ENCODE measurements around the gene ARHGAP28. TPM values are rescaled to one million over a fixed set of nuclear protein-coding genes. Genes with fewer than 3 reads are reported as not detected.

Gene ARHGAP28
- total RNA-seq, 4 donors from 2014 or later = 1.1 to 26.3 (median 2.6) TPM

DNA sequence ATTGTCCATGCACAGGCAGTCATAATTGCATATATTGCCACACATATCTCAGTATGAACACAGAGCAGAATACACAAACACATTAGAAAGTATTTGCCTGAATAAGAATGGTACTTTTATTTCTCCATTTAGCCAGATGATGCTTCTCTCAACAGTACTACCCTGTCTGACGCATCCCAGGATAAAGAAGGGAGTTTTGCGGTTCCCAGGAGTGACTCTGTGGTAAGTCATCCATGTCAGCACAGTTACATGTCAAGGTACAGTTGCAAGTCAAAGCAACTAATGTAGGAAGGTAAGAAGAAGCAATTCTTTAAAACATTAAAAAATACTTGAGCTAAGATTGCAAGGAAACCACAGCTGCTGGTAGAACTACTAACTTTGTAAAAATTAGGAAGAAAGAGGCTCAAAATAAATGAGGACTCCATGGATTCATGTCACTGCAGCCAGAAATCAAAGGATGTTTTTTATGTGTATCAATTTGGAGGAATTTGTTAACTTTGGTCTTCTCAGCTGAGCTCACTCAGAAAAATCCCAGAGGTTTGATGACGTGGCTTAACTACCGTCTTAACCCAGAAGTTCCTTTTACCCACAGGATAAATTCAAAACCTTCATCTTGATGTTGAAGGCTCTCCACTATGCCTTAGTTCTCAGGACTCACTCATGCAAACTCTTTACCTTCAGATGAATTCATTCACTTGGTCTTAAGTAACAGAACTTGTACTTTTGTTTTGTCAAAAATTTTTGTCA is 130.3 kb downstream of the ARHGAP28 start:
- H3K27ac ChIP-seq = no peak overlapping the region
- no peak for TF ChIP-seq POLR2AphosphoS5 (IDR thresholded peaks at IDR 0.05)
- no peak for TF ChIP-seq POLR2A (IDR thresholded peaks at IDR 0.05)
- TF ChIP-seq, protein P1, sequence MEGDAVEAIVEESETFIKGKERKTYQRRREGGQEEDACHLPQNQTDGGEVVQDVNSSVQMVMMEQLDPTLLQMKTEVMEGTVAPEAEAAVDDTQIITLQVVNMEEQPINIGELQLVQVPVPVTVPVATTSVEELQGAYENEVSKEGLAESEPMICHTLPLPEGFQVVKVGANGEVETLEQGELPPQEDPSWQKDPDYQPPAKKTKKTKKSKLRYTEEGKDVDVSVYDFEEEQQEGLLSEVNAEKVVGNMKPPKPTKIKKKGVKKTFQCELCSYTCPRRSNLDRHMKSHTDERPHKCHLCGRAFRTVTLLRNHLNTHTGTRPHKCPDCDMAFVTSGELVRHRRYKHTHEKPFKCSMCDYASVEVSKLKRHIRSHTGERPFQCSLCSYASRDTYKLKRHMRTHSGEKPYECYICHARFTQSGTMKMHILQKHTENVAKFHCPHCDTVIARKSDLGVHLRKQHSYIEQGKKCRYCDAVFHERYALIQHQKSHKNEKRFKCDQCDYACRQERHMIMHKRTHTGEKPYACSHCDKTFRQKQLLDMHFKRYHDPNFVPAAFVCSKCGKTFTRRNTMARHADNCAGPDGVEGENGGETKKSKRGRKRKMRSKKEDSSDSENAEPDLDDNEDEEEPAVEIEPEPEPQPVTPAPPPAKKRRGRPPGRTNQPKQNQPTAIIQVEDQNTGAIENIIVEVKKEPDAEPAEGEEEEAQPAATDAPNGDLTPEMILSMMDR (IDR thresholded peaks at IDR 0.05) = no peak
- TF ChIP-seq EP300 (IDR thresholded peaks at IDR 0.05; ENCODE audit: low read depth) = no peak
- H3K27me3 ChIP-seq = no peaks in the 10 kb centered on the region
- no peak for DNase-seq
- H3K36me3 ChIP-seq = no peaks in the 10 kb centered on the region
- H3K9me3 ChIP-seq = no peaks in the 10 kb centered on the region
- in situ Hi-C loops (cut with MboI; ENCODE audit: low pct_ligation_motif_present in 1 of 4, low pct_unique_long_range_greater_than_20kb in 1 of 4, low sequenced_read_pairs in 3 of 4) (no loop called here), intact Hi-C loops (cut with DNase I; ENCODE audit: low total_unique reads) (no loop called here)
- H3K4me1 ChIP-seq = no peaks in the 10 kb centered on the region
- WGBS, 2 donors (ENCODE audit: low coverage in 1 of 2) = 80 to 81% methylated on average over 4 of the region's 4 CpGs
- no peak overlapping the region for H3K4me3 ChIP-seq

DNA sequence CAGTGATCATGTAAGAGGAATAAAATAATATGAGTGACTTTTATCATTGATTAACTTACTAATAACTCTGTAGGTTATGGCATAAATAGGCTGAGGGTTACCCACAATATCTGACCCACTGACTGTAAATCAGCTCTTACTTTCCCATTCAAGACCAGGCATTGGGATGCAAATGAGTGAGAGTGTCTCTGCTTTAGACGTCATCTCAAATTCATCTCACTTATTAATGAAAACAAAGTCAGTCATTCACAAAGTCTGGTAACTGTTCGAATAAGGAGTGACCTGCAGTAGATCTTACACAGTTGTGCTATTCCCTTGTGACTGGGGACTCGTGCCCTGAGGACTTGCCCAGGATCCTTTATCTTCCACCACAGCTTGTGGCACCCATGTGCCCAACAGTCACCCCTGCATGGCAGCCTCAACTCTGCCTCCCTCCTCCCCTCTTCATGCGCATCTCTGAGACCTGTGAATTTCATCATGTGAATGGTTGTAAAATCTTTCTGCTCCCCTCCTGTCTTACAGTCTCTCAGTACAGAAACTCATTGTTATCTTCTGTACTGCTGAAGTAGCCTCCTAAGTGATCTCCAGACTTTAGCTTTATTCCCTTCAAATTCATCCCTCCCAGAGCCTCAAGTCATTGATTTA is 131.4 kb downstream of the ARHGAP28 start:
- no peaks in the 10 kb centered on the region for H3K36me3 ChIP-seq
- WGBS, 2 donors (ENCODE audit: low coverage in 1 of 2) = 50 to 75% methylated on average over 1 to 4 of the region's 4 CpGs
- H3K4me1 ChIP-seq = no peaks in the 10 kb centered on the region
- intact Hi-C loops (cut with DNase I; ENCODE audit: low total_unique reads) = no loop called here
- in situ Hi-C loops (cut with MboI; ENCODE audit: low pct_ligation_motif_present in 1 of 4, low pct_unique_long_range_greater_than_20kb in 1 of 4, low sequenced_read_pairs in 3 of 4) = no loop called here
- no peak for DNase-seq
- TF ChIP-seq, protein P1 (IDR thresholded peaks at IDR 0.05) = no peak
- TF ChIP-seq POLR2AphosphoS5 (IDR thresholded peaks at IDR 0.05) = no peak
- no peak for TF ChIP-seq EP300 (IDR thresholded peaks at IDR 0.05; ENCODE audit: low read depth)
- no peak for TF ChIP-seq POLR2A (IDR thresholded peaks at IDR 0.05)
- no peaks in the 10 kb centered on the region for H3K9me3 ChIP-seq
- no peak overlapping the region for H3K27ac ChIP-seq
- H3K27me3 ChIP-seq = no peaks in the 10 kb centered on the region
- no peak overlapping the region for H3K4me3 ChIP-seq

DNA sequence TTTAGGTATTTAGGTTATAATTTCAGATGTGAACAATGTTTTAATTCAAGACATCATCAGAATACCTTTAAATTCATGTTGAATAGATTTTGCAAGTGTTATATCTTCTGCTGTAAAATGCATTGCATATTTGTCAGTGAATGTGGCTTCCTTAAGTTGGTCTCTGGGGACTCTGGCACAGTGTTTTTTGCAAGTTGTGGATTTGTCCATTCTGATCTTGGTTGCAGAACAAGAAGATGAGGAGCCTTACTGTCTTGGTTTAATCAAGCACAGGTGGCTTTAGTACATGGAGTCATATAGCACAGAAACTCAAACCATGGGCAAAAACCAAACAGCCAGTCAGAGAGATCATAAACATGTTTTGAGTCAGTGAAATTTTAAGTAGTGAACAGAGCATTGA is 135.7 kb downstream of the ARHGAP28 start:
- no peaks in the 10 kb centered on the region for H3K4me1 ChIP-seq
- H3K9me3 ChIP-seq = no peaks in the 10 kb centered on the region
- H3K36me3 ChIP-seq = no peaks in the 10 kb centered on the region
- intact Hi-C loops (cut with DNase I; ENCODE audit: low total_unique reads) (no loop called here), in situ Hi-C loops (cut with MboI; ENCODE audit: low pct_ligation_motif_present in 1 of 4, low pct_unique_long_range_greater_than_20kb in 1 of 4, low sequenced_read_pairs in 3 of 4) (no loop called here)
- no peaks in the 10 kb centered on the region for H3K27me3 ChIP-seq
- no peak for DNase-seq
- H3K27ac ChIP-seq = no peak overlapping the region
- TF ChIP-seq, protein P1 (IDR thresholded peaks at IDR 0.05) = no peak
- TF ChIP-seq EP300 (IDR thresholded peaks at IDR 0.05; ENCODE audit: low read depth) (no peak), POLR2A (IDR thresholded peaks at IDR 0.05) (no peak), POLR2AphosphoS5 (IDR thresholded peaks at IDR 0.05) (no peak)
- H3K4me3 ChIP-seq = no peak overlapping the region

DNA sequence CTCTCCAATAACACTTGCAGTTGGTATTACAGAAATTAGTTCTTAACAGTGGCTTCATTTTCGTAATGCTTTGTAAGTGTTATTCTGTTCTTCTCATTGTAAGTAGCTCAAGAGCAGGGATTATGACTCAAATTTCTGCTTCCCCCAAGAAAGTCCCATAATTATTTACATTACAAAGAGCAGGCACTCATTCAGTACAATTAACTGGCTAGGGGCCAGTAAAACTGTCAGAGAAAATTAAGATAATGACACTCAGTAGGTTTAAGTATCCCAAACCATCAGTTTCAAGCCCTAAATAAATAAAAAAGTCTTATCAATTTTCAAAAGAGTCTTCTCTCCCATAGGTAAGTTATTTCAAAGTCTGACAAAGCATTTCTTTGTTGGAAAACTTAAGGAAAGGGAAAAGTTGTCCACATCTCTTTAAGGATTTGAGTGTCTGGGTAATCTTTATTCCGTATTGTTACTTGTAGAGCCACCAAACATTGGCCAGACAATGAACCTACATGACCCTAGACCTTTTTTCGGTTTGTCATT is 137.1 kb downstream of the ARHGAP28 start:
- intact Hi-C loops (cut with DNase I; ENCODE audit: low total_unique reads) (no loop called here), in situ Hi-C loops (cut with MboI; ENCODE audit: low pct_ligation_motif_present in 1 of 4, low pct_unique_long_range_greater_than_20kb in 1 of 4, low sequenced_read_pairs in 3 of 4) (no loop called here)
- WGBS, 2 donors (ENCODE audit: low coverage in 1 of 2) = 50 to 59% methylated on average over 3 of the region's 3 CpGs
- Histone ChIP-seq H3K4me1 (no peaks in the 10 kb centered on the region), H3K4me3 (no peak overlapping the region), H3K9me3 (no peaks in the 10 kb centered on the region), H3K27me3 (no peaks in the 10 kb centered on the region), H3K27ac (no peak overlapping the region), H3K36me3 (no peaks in the 10 kb centered on the region)
- TF ChIP-seq POLR2A (IDR thresholded peaks at IDR 0.05) (no peak), EP300 (IDR thresholded peaks at IDR 0.05; ENCODE audit: low read depth) (no peak)
- TF ChIP-seq, protein P1 (IDR thresholded peaks at IDR 0.05) = no peak
- no peak for DNase-seq

Data from transverse colon (tissue), 4 donors.